Fibroblast of skin of abdomen (primary cell): ENCODE data around the gene FAM221A.
"Not testable (repeated sequence)": the region's sequence is repeated elsewhere in the genome, so short reads cannot be mapped to it uniquely, and the experiment has no call there.

Source experiments
- DNase-seq: peaks from one replicate; pipeline ENCODE4 v3.0.0-alpha.2; 2013

Gene FAM221A

DNA sequence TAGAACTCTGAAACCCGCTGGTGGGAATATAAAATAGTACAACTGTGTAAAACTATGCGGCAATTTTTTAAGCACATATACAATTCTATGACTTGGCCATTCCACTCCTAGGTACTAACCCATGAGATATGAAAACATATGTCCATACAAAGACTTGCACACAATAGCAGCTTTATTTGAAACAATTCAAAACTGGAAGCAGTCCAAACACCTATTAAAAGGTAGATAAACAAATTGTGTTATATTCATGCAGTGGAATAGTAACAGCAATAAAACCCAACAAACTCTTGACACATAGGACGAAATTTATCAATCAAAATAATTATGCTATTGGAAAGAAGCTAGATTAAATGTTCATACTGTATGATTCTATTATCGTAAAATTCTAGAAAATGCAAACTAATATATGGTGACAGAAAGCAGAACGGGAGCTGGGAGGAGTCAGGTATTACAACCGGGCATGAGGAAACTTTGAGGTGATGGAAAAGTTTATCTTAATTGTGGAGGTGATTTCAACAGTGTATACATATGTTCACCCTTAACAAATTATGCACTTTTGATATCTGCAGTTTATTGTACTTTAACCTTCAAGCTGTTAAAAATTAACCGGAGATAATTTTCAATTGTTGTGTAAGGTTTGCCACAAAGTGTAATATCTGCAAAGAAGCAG is 29.2 kb downstream of the FAM221A start:
- no peak for DNase-seq

DNA sequence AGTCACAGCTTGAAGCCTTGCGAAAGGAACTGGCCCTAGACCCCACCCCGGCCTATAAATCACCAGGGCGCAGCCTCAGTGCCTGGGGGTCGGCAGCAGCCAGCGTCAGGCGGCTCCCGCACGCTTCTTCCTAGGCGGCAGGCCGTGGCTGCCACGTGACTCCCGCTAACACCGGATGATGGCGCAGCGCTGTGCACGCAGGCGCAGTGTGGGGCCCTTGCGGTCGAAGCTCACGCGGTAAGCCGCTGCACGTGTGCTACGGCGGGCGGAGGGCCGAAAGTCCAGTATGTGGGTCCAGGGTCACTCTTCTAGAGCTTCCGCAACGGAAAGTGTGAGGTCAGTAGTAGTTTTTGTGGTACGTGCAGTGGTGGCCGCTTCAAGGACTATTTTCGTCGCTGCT is 30.0 kb downstream of the FAM221A start, which contains the start of gene STK31:
STK31 (plus strand) TSS at position 220 of the 400 bp plus-strand sequence; CDS start at position 287, 67 bp downstream.
- no peak for DNase-seq

GRCh38 chr7:23712368-23713284 is 32.6 kb downstream of the FAM221A start:
- DNase-seq, result peak; percentile 71

DNA sequence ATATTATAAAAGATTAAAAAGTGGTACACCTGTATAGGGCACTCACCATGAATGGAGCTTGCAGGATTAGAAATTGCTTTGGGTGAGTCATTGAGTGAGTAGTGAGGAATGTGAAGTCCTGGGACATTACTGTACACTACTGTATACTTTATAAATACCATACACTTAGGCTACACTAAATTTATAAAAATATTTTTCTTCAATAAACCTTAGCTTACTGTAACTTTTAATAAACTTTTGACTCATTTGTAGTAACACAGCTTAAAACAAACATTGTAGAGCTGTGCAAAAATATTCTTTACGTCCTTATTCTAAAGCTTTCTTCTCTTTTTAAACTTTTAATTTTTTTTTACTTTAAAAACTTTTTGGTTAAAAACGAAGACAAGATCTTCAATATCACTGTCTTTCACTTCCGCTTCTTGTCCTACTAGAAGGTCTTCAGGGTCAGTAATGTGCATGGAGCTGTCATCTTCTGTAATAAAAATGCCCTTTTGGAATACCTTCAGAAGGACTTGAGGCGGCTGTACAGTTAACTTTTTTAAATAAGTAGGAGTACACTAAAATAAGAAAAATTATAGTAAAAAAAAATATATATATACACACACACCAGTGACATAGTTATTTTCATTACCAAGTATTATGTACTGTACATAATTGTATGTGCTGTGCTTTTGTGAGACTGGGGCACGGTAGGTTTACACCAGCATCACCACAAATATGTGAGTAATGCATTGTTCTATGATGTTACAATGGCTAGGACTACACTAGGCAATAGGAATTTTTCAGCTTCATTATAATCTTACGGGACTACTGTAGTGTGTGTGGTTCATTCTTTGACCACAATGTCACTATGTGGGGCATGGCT is 33.5 kb downstream of the FAM221A start:
- DNase-seq, result peak; percentile 91

GRCh38 chr7:23714150-23714464 is 34.1 kb downstream of the FAM221A start:
- no peak for DNase-seq

DNA sequence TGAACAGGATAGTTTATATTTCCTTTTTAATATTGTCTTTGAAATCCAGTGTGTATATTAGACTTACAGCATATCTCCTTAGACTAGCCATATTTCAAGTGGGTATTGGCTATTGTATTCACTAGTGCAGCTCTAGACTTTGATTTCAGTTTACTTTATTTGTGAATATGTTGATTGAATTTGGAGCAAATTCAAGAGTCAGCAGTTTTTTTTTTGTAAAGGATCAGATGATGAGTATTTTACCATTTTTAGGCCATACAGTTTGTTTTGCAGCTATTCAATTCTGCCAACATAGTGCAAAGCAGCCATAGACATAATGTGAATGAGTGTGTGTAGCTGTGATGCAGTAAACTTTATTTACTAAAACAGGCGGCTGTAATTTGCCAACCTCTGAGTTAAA is 34.6 kb downstream of the FAM221A start:
- no peak for DNase-seq

DNA sequence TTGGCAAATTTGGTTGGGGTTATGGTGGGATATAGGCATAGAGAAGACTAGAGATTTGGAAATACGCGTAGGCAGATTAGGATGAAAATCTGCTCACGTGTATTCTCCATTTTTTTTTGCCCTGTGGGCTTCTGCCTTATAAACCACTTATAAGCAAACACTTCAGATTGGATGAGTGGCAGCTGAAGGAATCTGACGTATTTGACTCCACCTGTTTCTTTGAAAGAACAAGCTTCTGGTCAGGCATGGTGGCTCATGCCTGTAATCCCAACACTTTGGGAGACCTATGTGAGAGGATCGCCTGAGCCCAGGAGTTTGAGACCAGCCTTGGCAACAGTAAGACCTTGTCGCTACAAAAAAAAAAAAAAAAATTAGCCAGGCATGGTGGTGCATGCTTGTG is 35.1 kb downstream of the FAM221A start:
- no peak for DNase-seq

- DNase-seq, result no peak
Measured at GRCh38 chr7:23717788-23718187, 37.8 kb downstream of the FAM221A start.

DNA sequence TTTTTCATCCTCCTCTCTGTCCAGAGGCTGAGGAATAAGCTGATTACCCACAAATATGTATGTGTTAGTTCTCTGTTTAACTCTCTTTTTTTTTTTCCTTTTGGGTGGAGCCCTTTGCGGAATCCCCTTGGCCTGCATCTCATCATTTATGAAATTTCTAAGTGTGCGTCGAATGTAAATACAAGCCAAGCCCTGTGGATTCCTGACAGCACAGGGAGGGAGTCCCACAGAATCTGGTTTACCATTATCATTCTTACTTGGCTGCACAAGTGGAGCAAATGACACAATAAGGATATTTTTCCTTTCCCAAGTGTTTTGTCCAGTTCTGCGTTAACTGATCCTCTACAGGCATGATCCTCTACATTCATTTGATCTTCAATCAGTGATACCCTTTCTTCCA is 41.5 kb downstream of the FAM221A start:
- DNase-seq, result no peak

- not testable (repeated sequence) for DNase-seq
Measured at GRCh38 chr7:23722587-23723216, 42.7 kb downstream of the FAM221A start.

GRCh38 chr7:23724113-23724512 is 44.1 kb downstream of the FAM221A start:
- not testable (repeated sequence) for DNase-seq

GRCh38 chr7:23742051-23742450 is 62.1 kb downstream of the FAM221A start:
- DNase-seq, result no peak

- no peak for DNase-seq
Measured at GRCh38 chr7:23743226-23743625, 63.2 kb downstream of the FAM221A start.

GRCh38 chr7:23746629-23747028 is 66.6 kb downstream of the FAM221A start:
- no peak for DNase-seq

GRCh38 chr7:23751852-23752251 is 71.9 kb downstream of the FAM221A start:
- no peak for DNase-seq
